ENCODE results near the gene DNM1. TPM values are rescaled to one million over a fixed set of nuclear protein-coding genes. Genes with fewer than 3 reads are reported as not detected.

The DNM1 gene
- polyA plus RNA-seq, 1 of the 3 experiments (the other 2 are of a cell fraction), result 35.7 TPM

GRCh38 chr9:128243215-128244018 is 40.2 kb downstream of the DNM1 start:
- no peak for TF ChIP-seq USF1 (IDR thresholded peaks at IDR 0.05; ENCODE audit: borderline replicate concordance, low read depth)
- peak; percentile 86 for TF ChIP-seq CHD2 (IDR thresholded peaks at IDR 0.05; ENCODE audit: low read length, partially characterized antibody)
- TF ChIP-seq MAX (IDR thresholded peaks at IDR 0.05; ENCODE audit: low read depth), result no peak
- 0 out of 2 replicates have a peak, but pooled peaks have one; percentile 37 for TF ChIP-seq FOXJ3 (CRISPR knock-in tag; IDR thresholded peaks at IDR 0.05)
- no peak for TF ChIP-seq MXI1 (IDR thresholded peaks at IDR 0.05; ENCODE audit: low read depth, low read length)
- TF ChIP-seq TCF12 (IDR thresholded peaks at IDR 0.05), result peak; percentile 56; the same call in 1 of the 2 replicates
- peak; percentile 15; the same call in 1 of the 2 replicates for TF ChIP-seq RFX5 (IDR thresholded peaks at IDR 0.05; ENCODE audit: low read length)
- no peak for TF ChIP-seq SMC3 (IDR thresholded peaks at IDR 0.05; ENCODE audit: low read depth, low read length)
- no peak for TF ChIP-seq RAD21 (IDR thresholded peaks at IDR 0.05; ENCODE audit: low read length)
- peak in 1 of 2 experiments; percentile 70; a peak in 1 of 4 replicates for TF ChIP-seq EP300 (IDR thresholded peaks at IDR 0.05; ENCODE audit: borderline replicate concordance in 1 of 2, low read depth in 1 of 2, low read length in 1 of 2)
- TF ChIP-seq USF2 (IDR thresholded peaks at IDR 0.05; ENCODE audit: borderline replicate concordance, low read depth, low read length), result no peak
- no peak for TF ChIP-seq TAF1 (IDR thresholded peaks at IDR 0.05; ENCODE audit: borderline replicate concordance, low read depth, low read length)
- TF ChIP-seq NFIC (IDR thresholded peaks at IDR 0.05; ENCODE audit: borderline replicate concordance), result no peak
- no peak for TF ChIP-seq SIN3A (IDR thresholded peaks at IDR 0.05; ENCODE audit: borderline replicate concordance, low read depth, low read length)
- TF ChIP-seq GABPA (IDR thresholded peaks at IDR 0.05; ENCODE audit: low read depth), result no peak
- TF ChIP-seq PBX3 (IDR thresholded peaks at IDR 0.05), result no peak
- no peak for TF ChIP-seq EZH2phosphoT487 (IDR thresholded peaks at IDR 0.05; ENCODE audit: borderline replicate concordance, low read depth)
- TF ChIP-seq JUND (IDR thresholded peaks at IDR 0.05), result no peak
- peak; percentile 32; the same call in 1 of the 2 replicates for TF ChIP-seq RCOR1 (IDR thresholded peaks at IDR 0.05; ENCODE audit: low read length)
- no peaks in the 10 kb centered on the region for H3K9me2 ChIP-seq
- peaks cover 21 to 39% of the 10 kb centered on the region in 2 experiments for H3K4me1 ChIP-seq (ENCODE audit: control insufficient read depth in 1 of 2, insufficient read depth in 2 of 2, low read depth in 1 of 2, low read length in 1 of 2)
- H3F3A ChIP-seq (replicated peaks; ENCODE audit: insufficient read depth), result no peaks in the 10 kb centered on the region
- H2AFZ ChIP-seq (ENCODE audit: low read depth), result no peak overlapping the region
- H3K9ac ChIP-seq, result no peak overlapping the region
- H3K36me3 ChIP-seq (replicated peaks in 1 of 2; ENCODE audit: control insufficient read depth in 1 of 2, insufficient read depth in 2 of 2, low read length in 1 of 2), result peaks cover 4 to 11% of the 10 kb centered on the region in 2 experiments
- H3K4me3 ChIP-seq (ENCODE audit: low read depth in 2 of 2, low read length in 1 of 2), result no peak overlapping the region
- peak overlapping the region in 1 of 2 experiments; percentile 95; a peak in 2 of 4 replicates for H3K27ac ChIP-seq (ENCODE audit: low read depth in 2 of 2, low read length in 1 of 2)
- H4K20me1 ChIP-seq (ENCODE audit: insufficient read depth), result no peaks in the 10 kb centered on the region
- POLR2A ChIA-PET, result no interaction called here
- DNase-seq, result peak; percentile 85
- H3K27me3 ChIP-seq (ENCODE audit: insufficient read depth), result no peaks in the 10 kb centered on the region
- H3K79me2 ChIP-seq (ENCODE audit: insufficient read depth), result no peaks in the 10 kb centered on the region
- no peaks in the 10 kb centered on the region for H3K9me3 ChIP-seq
- no peak overlapping the region for H3K4me2 ChIP-seq
- CTCF ChIA-PET, result interaction anchor here (0.8 to 3.4 kb wide), 3 partner anchors 12 to 43 kb away, joined by 3 to 13 read pairs (median 3); no protein-coding TSS in a partner anchor
- 66% methylated on average over 4 of the region's 13 CpGs for WGBS (ENCODE audit: low lambda C conversion rate)

Measured in SK-N-SH (cell line).